SU-DHL-6 (cell line): ENCODE results near the gene GPX2.

Experiments used
- H2AFZ ChIP-seq: fragments of 200-600 bp; sonication (generic); 2 replicates; pipeline ENCODE4 v1.6.1; 2014; ENCODE audit warnings: low read depth, mild to moderate bottlenecking, moderate library complexity, mixed read lengths, antibody characterized with exemption, low read length; ENCODE audit not compliant: severe bottlenecking
- H3F3A ChIP-seq: fragments of 200-600 bp; shearing (Covaris generic); 2 replicates; pipeline ENCODE4 v1.6.0; 2016; ENCODE audit warnings: antibody characterized with exemption, mild to moderate bottlenecking; ENCODE audit not compliant: insufficient read depth
- H3K27ac ChIP-seq: fragments of 200-600 bp; sonication (generic); 2 replicates; pipeline ENCODE4 v1.5.1; 2016; ENCODE audit warnings: low read depth, mild to moderate bottlenecking, low read length, moderate library complexity, mixed read lengths
- H3K27me3 ChIP-seq: fragments of 200-600 bp; sonication (generic), shearing (Covaris generic); 2 replicates; pipeline ENCODE4 v1.6.0; 2014; ENCODE audit warnings: mild to moderate bottlenecking, low read length
- H3K36me3 ChIP-seq: fragments of 200-600 bp; sonication (generic); 2 replicates; pipeline ENCODE4 v1.6.1; 2014; ENCODE audit warnings: mild to moderate bottlenecking, low read length, mixed read lengths
- H3K4me2 ChIP-seq: fragments of 300-600, 200-600 bp; shearing (Covaris generic), sonication (generic); 2 replicates; pipeline ENCODE4 v1.6.0; 2014; ENCODE audit warnings: low read length, low read depth, mild to moderate bottlenecking; ENCODE audit not compliant: poor library complexity, severe bottlenecking
- H3K4me3 ChIP-seq: fragments of 200-600 bp; sonication (generic); 2 replicates; pipeline ENCODE4 v1.5.1; 2014; ENCODE audit warnings: antibody characterized with exemption, low read length, mild to moderate bottlenecking, mixed read lengths; ENCODE audit not compliant: insufficient read depth, poor library complexity, severe bottlenecking
- H3K79me2 ChIP-seq: fragments of 200-600 bp; sonication (generic); 2 replicates; pipeline ENCODE4 v1.6.1; 2014; ENCODE audit warnings: mild to moderate bottlenecking, low read length, moderate library complexity; ENCODE audit not compliant: insufficient read depth
- H3K9ac ChIP-seq: fragments of 200-600 bp; sonication (generic); 2 replicates; pipeline ENCODE4 v1.7.0; 2014; ENCODE audit warnings: mild to moderate bottlenecking, low read length
- H3K9me2 ChIP-seq: fragments of 200-600 bp; sonication (generic); replicated peaks from 2 replicates; pipeline ENCODE4 v1.6.1; 2014; ENCODE audit warnings: low read length; ENCODE audit not compliant: insufficient read depth
- H3K9me3 ChIP-seq: fragments of 200-600 bp; sonication (generic); 2 replicates; pipeline ENCODE4 v1.6.1; 2014; ENCODE audit warnings: low read length, mixed read lengths; ENCODE audit not compliant: insufficient read depth
- H4K20me1 ChIP-seq: fragments of 200-600 bp; sonication (generic); 2 replicates; pipeline ENCODE4 v1.6.1; 2014; ENCODE audit warnings: low read depth, mild to moderate bottlenecking, antibody characterized with exemption, low read length, moderate library complexity, mixed read lengths
- CTCF ChIP-seq: fragments of 200-600 bp; sonication (generic); IDR thresholded peaks from one replicate; pipeline ENCODE4 v1.5.1; 2017; ENCODE audit warnings: antibody characterized with exemption, mild to moderate bottlenecking, low read length, moderate library complexity; ENCODE audit not compliant: insufficient read depth, poor library complexity, severe bottlenecking
- EZH2phosphoT487 ChIP-seq: fragments of 200-600 bp; sonication (generic), shearing (Covaris generic); conservative IDR thresholded peaks from 2 replicates; pipeline ENCODE4 v1.6.1; 2018; ENCODE audit warnings: mild to moderate bottlenecking, antibody characterized with exemption, low read length, moderate library complexity, mixed read lengths

GPX2 gene

GRCh38 chr14:64951291-64951690, 8.7 kb upstream of the GPX2 start:
- no peak overlapping the region for H3K4me2 ChIP-seq
- H3K9me2 ChIP-seq, result no peaks in the 10 kb centered on the region
- no peaks in the 10 kb centered on the region for H3K36me3 ChIP-seq
- H4K20me1 ChIP-seq, result no peaks in the 10 kb centered on the region
- H3K27me3 ChIP-seq, result no peaks in the 10 kb centered on the region
- no peak overlapping the region for H3K27ac ChIP-seq
- no peak overlapping the region for H3K9ac ChIP-seq
- H3K79me2 ChIP-seq, result no peaks in the 10 kb centered on the region
- no peak overlapping the region for H2AFZ ChIP-seq
- no peak overlapping the region for H3K4me3 ChIP-seq
- no peaks in the 10 kb centered on the region for H3K9me3 ChIP-seq
- TF ChIP-seq CTCF, result no peak
- no peak for TF ChIP-seq EZH2phosphoT487
- H3F3A ChIP-seq, result no peaks in the 10 kb centered on the region

- no peak overlapping the region for H3K9ac ChIP-seq
- TF ChIP-seq CTCF, result no peak
- no peak for TF ChIP-seq EZH2phosphoT487
- H3F3A ChIP-seq, result no peaks in the 10 kb centered on the region
- H3K9me3 ChIP-seq, result no peaks in the 10 kb centered on the region
- no peak overlapping the region for H2AFZ ChIP-seq
- H3K4me3 ChIP-seq, result no peak overlapping the region
- no peaks in the 10 kb centered on the region for H3K79me2 ChIP-seq
- H3K9me2 ChIP-seq, result no peaks in the 10 kb centered on the region
- H3K27ac ChIP-seq, result no peak overlapping the region
- no peak overlapping the region for H3K4me2 ChIP-seq
- no peaks in the 10 kb centered on the region for H3K36me3 ChIP-seq
- H4K20me1 ChIP-seq, result no peaks in the 10 kb centered on the region
- no peaks in the 10 kb centered on the region for H3K27me3 ChIP-seq
Measured at GRCh38 chr14:64950889-64951288, 8.3 kb upstream of the GPX2 start.

GRCh38 chr14:64948612-64949210, 6.2 kb upstream of the GPX2 start:
- H3K4me2 ChIP-seq, result no peak overlapping the region
- H3K79me2 ChIP-seq, result no peaks in the 10 kb centered on the region
- no peak overlapping the region for H2AFZ ChIP-seq
- no peaks in the 10 kb centered on the region for H4K20me1 ChIP-seq
- H3F3A ChIP-seq, result no peaks in the 10 kb centered on the region
- no peaks in the 10 kb centered on the region for H3K9me2 ChIP-seq
- no peaks in the 10 kb centered on the region for H3K27me3 ChIP-seq
- no peaks in the 10 kb centered on the region for H3K9me3 ChIP-seq
- no peak overlapping the region for H3K9ac ChIP-seq
- TF ChIP-seq EZH2phosphoT487 (no peak), CTCF (no peak)
- H3K4me3 ChIP-seq, result no peak overlapping the region
- H3K27ac ChIP-seq, result no peak overlapping the region
- H3K36me3 ChIP-seq, result no peaks in the 10 kb centered on the region
